Endothelial cell of umbilical vein (primary cell): Measurements from ENCODE around the gene COPS6. TPM values are rescaled to one million over a fixed set of nuclear protein-coding genes. Genes with fewer than 3 reads are reported as not detected.

Experiments used
- BruUV-seq: library from RNA; stranded (reverse); fragments of 400-500 nt; replicated peaks from 2 replicates; lab custom pipeline; 2021; lab: Mats Ljungman, UMichigan
- CTCF ChIA-PET: fragments of 300-600, 350-600 bp; sonication (Branson Sonifier 250); formaldehyde crosslinking; loops from one replicate; lab custom pipeline; 2021; ENCODE audit warnings: antibody characterized with exemption, inconsistent platforms; lab: Charles Lee
- POLR2A ChIA-PET: fragments of 300-600, 350-600 bp; sonication (Branson Sonifier 250); formaldehyde crosslinking; loops from one replicate; lab custom pipeline; 2021; ENCODE audit warnings: antibody characterized with exemption, inconsistent platforms; lab: Charles Lee
- DNase-seq: peaks from one replicate; pipeline ENCODE4 v3.0.0-alpha.2; 2011; ENCODE audit warnings: low read depth, low spot score
- FAIRE-seq: peaks from 2 replicates; lab custom pipeline; 2011; peaks lifted over from hg19 to GRCh38; lab: Jason Lieb, UNC
- H2AFZ ChIP-seq: 2 replicates; pipeline ENCODE4 v1.6.0; 2012; ENCODE audit warnings: low read depth, low read length, control low read depth, inconsistent platforms
- H3K27ac ChIP-seq: 2 replicates; pipeline ENCODE4 v1.5.1; 2011; ENCODE audit warnings: low read depth, mild to moderate bottlenecking, control low read depth, low read length, moderate library complexity; ENCODE audit not compliant: insufficient read depth
- H3K27me3 ChIP-seq, 2 experiments: 2 replicates each; pipeline versions ENCODE4 v1.6.0 to v1.6.1; 2011; ENCODE audit warnings: low read length in 2 of 2, mixed read lengths in 1 of 2; ENCODE audit not compliant: control insufficient read depth in 2 of 2, insufficient read depth in 2 of 2
- H3K36me3 ChIP-seq, 2 experiments: 2 replicates in 1 of 2; 3 replicates in 1 of 2; pipeline ENCODE4 v1.5.1; 2011; ENCODE audit warnings: low read length in 2 of 2, mild to moderate bottlenecking in 1 of 2, moderate library complexity in 1 of 2; ENCODE audit not compliant: control insufficient read depth in 2 of 2, insufficient read depth in 2 of 2; ENCODE audit errors: extremely low read depth in 1 of 2
- H3K4me1 ChIP-seq: 3 replicates; pipeline ENCODE4 v1.5.1; 2011; ENCODE audit warnings: mild to moderate bottlenecking, low read length; ENCODE audit not compliant: control insufficient read depth, insufficient read depth; ENCODE audit errors: extremely low read depth
- H3K4me2 ChIP-seq: 2 replicates; pipeline ENCODE4 v1.6.1; 2011; ENCODE audit warnings: low read length, control low read depth, mixed read lengths; ENCODE audit not compliant: insufficient read depth
- H3K4me3 ChIP-seq, 3 experiments: fragments of 200-600 bp in 1 of 3; sonication (generic), shearing (Covaris generic) in 1 of 3; replicated peaks in 1 of 3; 2 replicates each; pipeline ENCODE4 v1.5.1; 2011 to 2016; ENCODE audit warnings: control low read depth in 3 of 3, low read length in 3 of 3, mild to moderate bottlenecking in 2 of 3, inconsistent platforms in 1 of 3, low read depth in 1 of 3, moderate library complexity in 1 of 3; ENCODE audit not compliant: insufficient read depth in 1 of 3
- H3K79me2 ChIP-seq: 2 replicates; pipeline ENCODE4 v1.6.0; 2012; ENCODE audit warnings: low read length, inconsistent platforms; ENCODE audit not compliant: control insufficient read depth, insufficient read depth
- H3K9ac ChIP-seq: replicated peaks from 2 replicates; pipeline ENCODE3; 2011; ENCODE audit warnings: low read length, control low read depth; ENCODE audit not compliant: insufficient read depth; ENCODE audit errors: extremely low read depth
- H3K9me1 ChIP-seq: replicated peaks from 3 replicates; pipeline ENCODE4 v1.6.0; 2011; ENCODE audit warnings: mild to moderate bottlenecking, low read length; ENCODE audit not compliant: control insufficient read depth, insufficient read depth; ENCODE audit errors: extremely low read depth
- H3K9me3 ChIP-seq: replicated peaks from 2 replicates; pipeline ENCODE4 v1.5.1; 2012; ENCODE audit warnings: low read length, inconsistent platforms; ENCODE audit not compliant: control insufficient read depth, insufficient read depth
- H4K20me1 ChIP-seq: replicated peaks from 2 replicates; pipeline ENCODE3; 2011; ENCODE audit warnings: mild to moderate bottlenecking, low read length; ENCODE audit not compliant: control insufficient read depth, insufficient read depth; ENCODE audit errors: extremely low read depth
- CTCF ChIP-seq, 2 donors: IDR thresholded peaks; 1 replicate in 1 of 2; 2 replicates in 1 of 2; pipeline ENCODE4 v1.5.1; 2011; ENCODE audit warnings: low read length in 2 of 2, mild to moderate bottlenecking in 2 of 2, moderate library complexity in 2 of 2, control low read depth in 1 of 2, inconsistent platforms in 1 of 2, low read depth in 1 of 2; ENCODE audit not compliant: insufficient read depth in 1 of 2; ENCODE audit errors: extremely low read depth in 1 of 2
- EZH2 ChIP-seq: IDR thresholded peaks from 2 replicates; pipeline ENCODE4 v1.6.1; 2012; ENCODE audit warnings: borderline replicate concordance, low read depth, mild to moderate bottlenecking, moderate library complexity, low read length, inconsistent platforms; ENCODE audit not compliant: severe bottlenecking
- FOS ChIP-seq: IDR thresholded peaks from 2 replicates; pipeline ENCODE4 v1.6.1; 2011; ENCODE audit warnings: mild to moderate bottlenecking, low read length, moderate library complexity, borderline replicate concordance; ENCODE audit not compliant: insufficient read depth
- GATA2 ChIP-seq: IDR thresholded peaks from 2 replicates; pipeline ENCODE4 v1.7.0; 2011; ENCODE audit warnings: low read depth, mild to moderate bottlenecking, moderate library complexity, mixed read lengths, low read length; ENCODE audit not compliant: insufficient read length, insufficient read depth
- JUN ChIP-seq: IDR thresholded peaks from 2 replicates; pipeline ENCODE4 v1.6.1; 2011; ENCODE audit warnings: borderline replicate concordance, low read depth; ENCODE audit not compliant: insufficient read length, insufficient read depth
- MYC ChIP-seq: IDR thresholded peaks from one replicate; pipeline ENCODE4 v1.6.1; 2011; ENCODE audit warnings: mild to moderate bottlenecking, low read depth, low read length
- POLR2A ChIP-seq: IDR thresholded peaks from 2 replicates; pipeline ENCODE4 v1.6.1; 2012; ENCODE audit warnings: low read depth, mild to moderate bottlenecking, control low read depth, low read length
- POLR2AphosphoS5 ChIP-seq: IDR thresholded peaks from 2 replicates; pipeline ENCODE4 v1.6.1; 2012; ENCODE audit warnings: low read depth, mild to moderate bottlenecking, control low read depth, low read length, moderate library complexity; ENCODE audit not compliant: insufficient read depth
- dilution Hi-C: fragments of 300-500 bp; cut with MboI; formaldehyde crosslinking; loops from one replicate; pipeline ENCODE4 v1.15.0; 2019; ENCODE audit warnings: low sequenced_read_pairs; ENCODE audit not compliant: extremely low pct_ligation_motif_present
- intact Hi-C: fragments of 100-400 bp; cut with micrococcal nuclease; formaldehyde crosslinking; loops from one replicate; pipeline ENCODE4 v1.10.0; 2022
- polyA plus RNA-seq, 4 experiments: library from polyadenylated mRNA; depleted of rRNA in 3 of 4; stranded (reverse) in 3 of 4; unstranded in 1 of 4; fragments of >200 nt; gene quantifications; 2 replicates each; pipeline versions ENCODE4 v1.2.1 to v1.2.3, GENCODE V29; 2011 to 2012; ENCODE audit warnings: missing spikeins in 1 of 4
- total RNA-seq: library from RNA; stranded (reverse); gene quantifications from 2 replicates; pipeline ENCODE4 v1.2.3, GENCODE V29; 2021
- TF ChIP-seq, protein P1 (sequence below): IDR thresholded peaks from 2 replicates; pipeline ENCODE4 v1.6.1; 2011; ENCODE audit not compliant: insufficient read depth, insufficient read length

The COPS6 gene
- total and polyA plus RNA-seq, 2 donors (not counting 3 experiments of a cell fraction or from before 2014, with no cell fraction given): 188 to 251 TPM

DNA sequence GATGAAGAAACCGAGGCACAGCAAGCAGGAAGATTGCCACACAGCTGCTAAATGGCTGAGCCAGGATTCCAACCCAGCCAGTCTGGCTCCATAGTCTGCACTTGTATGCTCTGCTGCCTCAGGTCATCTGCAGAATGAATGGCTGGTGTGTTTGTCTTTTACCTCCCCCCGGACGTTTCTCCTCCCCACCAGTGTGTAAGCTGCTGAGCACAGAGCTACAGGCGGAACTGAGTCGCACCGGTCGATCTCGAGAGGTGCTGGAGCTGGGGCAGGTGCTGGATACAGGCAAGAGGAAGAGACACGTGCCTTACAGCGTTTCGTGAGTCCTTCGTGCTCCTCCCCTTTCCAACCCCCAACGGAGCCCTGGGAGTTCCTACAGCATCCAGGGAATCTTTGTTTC is 33.3 kb downstream of the COPS6 start:
- Histone ChIP-seq H2AFZ (no peak overlapping the region), H3K79me2 (peaks cover 10% of the 10 kb centered on the region), H3K9me1 (no peaks in the 10 kb centered on the region), H4K20me1 (no peaks in the 10 kb centered on the region), H3K36me3 (peaks cover 0 to 2% of the 10 kb centered on the region in 2 experiments), H3K4me2 (no peak overlapping the region), H3K9me3 (no peaks in the 10 kb centered on the region), H3K27me3 (no peaks in the 10 kb centered on the region), H3K4me3 (no peak overlapping the region), H3K4me1 (peaks cover 16% of the 10 kb centered on the region), H3K27ac (no peak overlapping the region), H3K9ac (no peak overlapping the region)
- intact Hi-C loops: no loop called here
- no peak for FAIRE-seq
- POLR2A ChIA-PET: no interaction called here
- DNase-seq: no peak
- BruUV-seq: no TSS peak
- CTCF ChIA-PET: interaction anchor here (1.0 kb wide), 1 partner anchor 8 kb away, joined by 3 read pairs; no protein-coding TSS in a partner anchor
- TF ChIP-seq EZH2 (no peak), MYC (no peak), POLR2A (no peak), FOS (no peak), JUN (no peak), GATA2 (no peak), CTCF (IDR thresholded peaks at IDR 0.05; ENCODE audit: extremely low read depth in 1 of 2, insufficient read depth in 1 of 2, low read depth in 1 of 2, low read length in 2 of 2) (no peak), POLR2AphosphoS5 (no peak)
- TF ChIP-seq, protein P1, sequence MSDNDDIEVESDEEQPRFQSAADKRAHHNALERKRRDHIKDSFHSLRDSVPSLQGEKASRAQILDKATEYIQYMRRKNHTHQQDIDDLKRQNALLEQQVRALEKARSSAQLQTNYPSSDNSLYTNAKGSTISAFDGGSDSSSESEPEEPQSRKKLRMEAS: no peak
- dilution Hi-C loops: no loop called here
